OCI-LY1 (cell line): ENCODE results near the gene LETMD1.

ENCODE experiments used
- EZH2 ChIP-seq: fragments of 200-600 bp; sonication (generic), shearing (Covaris generic); IDR thresholded peaks from 2 replicates; pipeline ENCODE4 v1.8.0; 2017; ENCODE audit warnings: borderline replicate concordance, mixed run types, mild to moderate bottlenecking, antibody characterized with exemption, low read length, moderate library complexity, mixed read lengths
- TF ChIP-seq, protein P1 (sequence below): fragments of 200-600 bp; sonication (generic), shearing (Covaris generic); IDR thresholded peaks from 2 replicates; pipeline ENCODE4 v1.5.1; 2017; ENCODE audit warnings: mild to moderate bottlenecking, antibody characterized with exemption, low read length, moderate library complexity, mixed read lengths

DNA sequence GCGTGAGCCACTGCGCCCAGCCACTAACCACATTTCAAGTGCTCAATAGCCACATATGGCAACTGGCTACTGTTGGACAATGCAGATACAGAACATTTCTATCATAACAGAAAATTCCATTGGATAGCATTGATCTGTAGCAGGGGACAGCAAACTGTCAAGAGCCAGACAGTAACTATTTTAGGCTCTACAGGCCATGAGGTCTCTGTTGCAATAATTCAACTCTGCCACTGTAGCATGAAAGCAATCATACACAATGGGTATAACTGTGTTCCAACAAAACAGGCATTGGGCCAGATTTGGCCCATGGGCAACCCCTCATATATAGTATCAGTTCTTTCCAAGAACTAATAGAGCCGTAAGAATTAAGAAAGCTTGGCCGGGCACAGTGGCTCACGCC, 27.3 kb downstream of the LETMD1 start:
- TF ChIP-seq, protein P1, sequence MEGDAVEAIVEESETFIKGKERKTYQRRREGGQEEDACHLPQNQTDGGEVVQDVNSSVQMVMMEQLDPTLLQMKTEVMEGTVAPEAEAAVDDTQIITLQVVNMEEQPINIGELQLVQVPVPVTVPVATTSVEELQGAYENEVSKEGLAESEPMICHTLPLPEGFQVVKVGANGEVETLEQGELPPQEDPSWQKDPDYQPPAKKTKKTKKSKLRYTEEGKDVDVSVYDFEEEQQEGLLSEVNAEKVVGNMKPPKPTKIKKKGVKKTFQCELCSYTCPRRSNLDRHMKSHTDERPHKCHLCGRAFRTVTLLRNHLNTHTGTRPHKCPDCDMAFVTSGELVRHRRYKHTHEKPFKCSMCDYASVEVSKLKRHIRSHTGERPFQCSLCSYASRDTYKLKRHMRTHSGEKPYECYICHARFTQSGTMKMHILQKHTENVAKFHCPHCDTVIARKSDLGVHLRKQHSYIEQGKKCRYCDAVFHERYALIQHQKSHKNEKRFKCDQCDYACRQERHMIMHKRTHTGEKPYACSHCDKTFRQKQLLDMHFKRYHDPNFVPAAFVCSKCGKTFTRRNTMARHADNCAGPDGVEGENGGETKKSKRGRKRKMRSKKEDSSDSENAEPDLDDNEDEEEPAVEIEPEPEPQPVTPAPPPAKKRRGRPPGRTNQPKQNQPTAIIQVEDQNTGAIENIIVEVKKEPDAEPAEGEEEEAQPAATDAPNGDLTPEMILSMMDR, result no peak
- TF ChIP-seq EZH2, result no peak
